CD14-positive monocyte (primary cell): ENCODE data around the gene NFATC1. TPM values are rescaled to one million over a fixed set of nuclear protein-coding genes. Genes with fewer than 3 reads are reported as not detected.

Experiments used
- DNase-seq, 3 donors: peaks; one replicate each; pipeline ENCODE4 v3.0.0-alpha.2; 2011 to 2022
- H2AFZ ChIP-seq: 2 replicates; pipeline ENCODE4 v1.6.0; 2012; ENCODE audit warnings: mild to moderate bottlenecking, low read depth, low read length, inconsistent platforms; ENCODE audit not compliant: insufficient read depth, poor library complexity, severe bottlenecking
- H3K27ac ChIP-seq, 2 donors: 1 replicate in 1 of 2; 2 replicates in 1 of 2; pipeline ENCODE4 v1.5.1; 2012 to 2013; ENCODE audit warnings: low read length in 2 of 2, control low read depth in 1 of 2, inconsistent platforms in 1 of 2, low read depth in 1 of 2, mild to moderate bottlenecking in 1 of 2
- H3K27me3 ChIP-seq, 2 donors: one replicate each; pipeline versions ENCODE4 v1.6.0 to v1.6.1; 2011 to 2013; ENCODE audit warnings: low read length in 2 of 2; ENCODE audit not compliant: control insufficient read depth in 2 of 2, insufficient read depth in 2 of 2
- H3K36me3 ChIP-seq, 2 donors: replicated peaks in 1 of 2; 1 replicate in 1 of 2; 2 replicates in 1 of 2; pipeline versions ENCODE4 v1.5.1 to v1.6.1; 2012 to 2013; ENCODE audit warnings: low read length in 2 of 2, control low read depth in 1 of 2, inconsistent platforms in 1 of 2, mild to moderate bottlenecking in 1 of 2; ENCODE audit not compliant: insufficient read depth in 2 of 2, control insufficient read depth in 1 of 2
- H3K4me1 ChIP-seq, 2 donors: 1 replicate in 1 of 2; 2 replicates in 1 of 2; pipeline versions ENCODE4 v1.5.1 to v1.6.1; 2012 to 2013; ENCODE audit warnings: low read length in 2 of 2, control low read depth in 1 of 2, inconsistent platforms in 1 of 2, mild to moderate bottlenecking in 1 of 2, moderate library complexity in 1 of 2; ENCODE audit not compliant: insufficient read depth in 2 of 2, control insufficient read depth in 1 of 2
- H3K4me2 ChIP-seq: replicated peaks from 2 replicates; pipeline ENCODE3; 2012; ENCODE audit warnings: low read length, moderate library complexity, mild to moderate bottlenecking; ENCODE audit not compliant: poor library complexity, severe bottlenecking; ENCODE audit errors: extremely low read depth
- H3K4me3 ChIP-seq, 3 experiments: fragments of 200-600 bp in 1 of 3; sonication (generic) in 1 of 3; replicated peaks in 1 of 3; 1 replicate in 2 of 3; 2 replicates in 1 of 3; pipeline ENCODE4 v1.5.1; 2011 to 2013; ENCODE audit warnings: low read length in 3 of 3, mild to moderate bottlenecking in 3 of 3, control low read depth in 2 of 3, low read depth in 2 of 3, inconsistent platforms in 1 of 3, moderate library complexity in 1 of 3
- H3K79me2 ChIP-seq: 2 replicates; pipeline ENCODE4 v1.6.0; 2012; ENCODE audit warnings: mild to moderate bottlenecking, control low read depth, inconsistent platforms, low read length, moderate library complexity; ENCODE audit not compliant: insufficient read depth
- H3K9ac ChIP-seq: 2 replicates; pipeline ENCODE4 v1.6.0; 2017; ENCODE audit warnings: low read length, mild to moderate bottlenecking; ENCODE audit not compliant: insufficient read depth, poor library complexity, severe bottlenecking
- H3K9me3 ChIP-seq, 2 donors: replicated peaks in 1 of 2; 1 replicate in 1 of 2; 2 replicates in 1 of 2; pipeline versions ENCODE4 v1.5.1 to v1.6.1; 2012 to 2013; ENCODE audit warnings: low read length in 2 of 2, control low read depth in 1 of 2; ENCODE audit not compliant: control insufficient read depth in 1 of 2, insufficient read depth in 1 of 2
- H4K20me1 ChIP-seq: 2 replicates; pipeline ENCODE4 v1.6.0; 2012; ENCODE audit warnings: mild to moderate bottlenecking, low read length, control low read depth, moderate library complexity; ENCODE audit not compliant: insufficient read depth
- H3K27ac Mint-ChIP-seq, 7 donors: one replicate each; pipeline ENCODE4 v1.8.0; 2020; ENCODE audit warnings: mild to moderate bottlenecking in 7 of 7, mixed read lengths in 7 of 7, moderate library complexity in 6 of 7, inconsistent platforms in 2 of 7
- H3K27me3 Mint-ChIP-seq, 3 donors: one replicate each; pipeline ENCODE4 v1.8.0; 2021 to 2022; ENCODE audit warnings: low read depth in 3 of 3, mild to moderate bottlenecking in 3 of 3, mixed read lengths in 3 of 3, moderate library complexity in 3 of 3, inconsistent platforms in 1 of 3
- H3K36me3 Mint-ChIP-seq, 2 donors: one replicate each; pipeline ENCODE4 v1.8.0; 2020; ENCODE audit warnings: mixed read lengths in 2 of 2, inconsistent platforms in 1 of 2, mild to moderate bottlenecking in 1 of 2
- H3K4me1 Mint-ChIP-seq: one replicate; pipeline ENCODE4 v1.8.0; 2020; ENCODE audit warnings: mild to moderate bottlenecking, mixed read lengths
- H3K4me3 Mint-ChIP-seq, 2 donors: one replicate each; pipeline ENCODE4 v1.8.0; 2020; ENCODE audit warnings: mild to moderate bottlenecking in 2 of 2, mixed read lengths in 2 of 2, moderate library complexity in 1 of 2
- H3K9me3 Mint-ChIP-seq, 7 donors: one replicate each; pipeline ENCODE4 v1.8.0; 2020 to 2022; ENCODE audit warnings: mixed read lengths in 7 of 7, mild to moderate bottlenecking in 6 of 7, moderate library complexity in 6 of 7, inconsistent platforms in 2 of 7
- WGBS: methylation state at CpG from one replicate; pipeline ENCODE4 v1.1.5; 2013; ENCODE audit warnings: missing lambda C conversion rate; ENCODE audit not compliant: insufficient coverage; 5-methylcytosine and 5-hydroxymethylcytosine counted together
- intact Hi-C, 2 donors: fragments of 100-400 bp; cut with micrococcal nuclease; formaldehyde crosslinking; loops; one replicate each; pipeline versions ENCODE4 v1.15.0 to v1.15.1; 2023
- polyA plus RNA-seq, 3 donors: library from polyadenylated mRNA; depleted of rRNA in 1 of 3; unstranded in 2 of 3; stranded (reverse) in 1 of 3; fragments of 300-500 nt in 2 of 3; fragments of >200 nt in 1 of 3; fragmentation: Illumina TruSeq in 2 of 3; gene quantifications; 1 replicate in 2 of 3; 2 replicates in 1 of 3; pipeline ENCODE4 v1.2.3, GENCODE V29; 2012 to 2021
- TF ChIP-seq, protein P1 (sequence below): fragments of 200-600 bp; IDR thresholded peaks from one replicate; pipeline ENCODE4 v1.8.0; 2022; ENCODE audit warnings: antibody characterized with exemption, mild to moderate bottlenecking

NFATC1 gene
- polyA plus RNA-seq, 3 donors = 7.8 to 10.7 (median 8.3) TPM

DNA sequence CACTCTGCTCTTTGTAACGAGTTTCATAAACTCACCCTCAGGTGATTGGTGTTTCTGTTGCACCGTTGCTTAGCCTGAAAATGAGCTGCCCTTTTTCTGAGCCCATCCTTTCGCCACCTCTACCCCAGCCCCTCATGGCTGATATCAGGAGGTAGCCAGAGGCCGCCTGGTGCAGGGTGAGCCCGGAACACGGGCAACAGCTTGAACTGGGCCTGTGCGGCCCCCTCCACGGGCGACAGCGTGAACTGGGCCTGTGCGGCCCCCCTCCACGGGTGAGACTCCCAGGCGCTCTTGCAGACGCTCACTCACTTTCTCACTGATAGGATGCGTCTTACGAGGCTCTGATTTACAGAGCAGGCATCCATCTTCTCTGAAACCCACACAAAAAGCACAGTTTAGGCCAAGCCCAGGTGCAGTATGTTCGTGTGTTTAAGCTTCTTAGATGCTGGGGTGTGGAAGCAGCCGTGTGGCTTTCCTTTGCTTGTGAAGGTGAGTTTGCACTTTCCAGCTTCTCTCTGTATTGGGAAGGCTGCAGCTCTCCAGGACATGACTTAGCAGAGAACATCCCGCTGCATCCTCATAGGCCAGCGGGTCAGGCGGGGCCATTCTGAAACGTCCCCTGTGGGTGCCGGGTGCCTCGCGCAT lies 83.5 kb downstream of the NFATC1 start:
- Histone ChIP-seq H3K4me3 (no peak overlapping the region), H3K4me2 (no peak overlapping the region), H3K27ac (no peak overlapping the region), H3K9me3 (peaks cover 0 to 11% of the 10 kb centered on the region in 2 donors), H4K20me1 (no peaks in the 10 kb centered on the region), H3K9ac (no peak overlapping the region), H3K4me1 (no peaks in the 10 kb centered on the region), H2AFZ (no peak overlapping the region), H3K36me3 (peaks cover 4 to 18% of the 10 kb centered on the region in 2 donors), H3K79me2 (no peaks in the 10 kb centered on the region), H3K27me3 (no peaks in the 10 kb centered on the region)
- no peak overlapping the region for H3K27ac Mint-ChIP-seq
- H3K4me1 Mint-ChIP-seq = no peaks in the 10 kb centered on the region
- TF ChIP-seq, protein P1, sequence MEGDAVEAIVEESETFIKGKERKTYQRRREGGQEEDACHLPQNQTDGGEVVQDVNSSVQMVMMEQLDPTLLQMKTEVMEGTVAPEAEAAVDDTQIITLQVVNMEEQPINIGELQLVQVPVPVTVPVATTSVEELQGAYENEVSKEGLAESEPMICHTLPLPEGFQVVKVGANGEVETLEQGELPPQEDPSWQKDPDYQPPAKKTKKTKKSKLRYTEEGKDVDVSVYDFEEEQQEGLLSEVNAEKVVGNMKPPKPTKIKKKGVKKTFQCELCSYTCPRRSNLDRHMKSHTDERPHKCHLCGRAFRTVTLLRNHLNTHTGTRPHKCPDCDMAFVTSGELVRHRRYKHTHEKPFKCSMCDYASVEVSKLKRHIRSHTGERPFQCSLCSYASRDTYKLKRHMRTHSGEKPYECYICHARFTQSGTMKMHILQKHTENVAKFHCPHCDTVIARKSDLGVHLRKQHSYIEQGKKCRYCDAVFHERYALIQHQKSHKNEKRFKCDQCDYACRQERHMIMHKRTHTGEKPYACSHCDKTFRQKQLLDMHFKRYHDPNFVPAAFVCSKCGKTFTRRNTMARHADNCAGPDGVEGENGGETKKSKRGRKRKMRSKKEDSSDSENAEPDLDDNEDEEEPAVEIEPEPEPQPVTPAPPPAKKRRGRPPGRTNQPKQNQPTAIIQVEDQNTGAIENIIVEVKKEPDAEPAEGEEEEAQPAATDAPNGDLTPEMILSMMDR = no peak
- peaks cover 8 to 27% of the 10 kb centered on the region in 2 donors for H3K36me3 Mint-ChIP-seq
- WGBS = 92% methylated on average over 16 of the region's 25 CpGs
- peaks cover 0 to 6% (median 3%) of the 10 kb centered on the region in 7 donors for H3K9me3 Mint-ChIP-seq
- H3K27me3 Mint-ChIP-seq = peaks cover 0 to 1% (median 0%) of the 10 kb centered on the region in 3 donors
- intact Hi-C loops = no loop called here
- no peak for DNase-seq
- no peak overlapping the region for H3K4me3 Mint-ChIP-seq

GRCh38 chr18:79479761-79480161 lies 84.0 kb downstream of the NFATC1 start:
- H3K36me3 Mint-ChIP-seq = peaks cover 8 to 29% of the 10 kb centered on the region in 2 donors
- H3K27ac Mint-ChIP-seq = no peak overlapping the region
- WGBS = 96% methylated on average over 20 of the region's 20 CpGs
- intact Hi-C loops = no loop called here
- Histone ChIP-seq H3K4me1 (no peaks in the 10 kb centered on the region), H3K27ac (no peak overlapping the region), H2AFZ (no peak overlapping the region), H3K4me3 (no peak overlapping the region), H3K9me3 (peaks cover 0 to 9% of the 10 kb centered on the region in 2 donors), H3K9ac (no peak overlapping the region), H3K4me2 (no peak overlapping the region), H3K79me2 (no peaks in the 10 kb centered on the region), H4K20me1 (no peaks in the 10 kb centered on the region), H3K27me3 (no peaks in the 10 kb centered on the region), H3K36me3 (peaks cover 4 to 18% of the 10 kb centered on the region in 2 donors)
- H3K9me3 Mint-ChIP-seq = peaks cover 0 to 5% (median 3%) of the 10 kb centered on the region in 7 donors
- TF ChIP-seq, protein P1 = no peak
- peaks cover 0 to 1% (median 0%) of the 10 kb centered on the region in 3 donors for H3K27me3 Mint-ChIP-seq
- H3K4me1 Mint-ChIP-seq = no peaks in the 10 kb centered on the region
- no peak for DNase-seq
- no peak overlapping the region for H3K4me3 Mint-ChIP-seq
